Uterus (tissue), 4 donors: ENCODE measurements around the gene ARHGAP44. TPM values are rescaled to one million over a fixed set of nuclear protein-coding genes. Genes with fewer than 3 reads are reported as not detected.

Source experiments
- DNase-seq, 2 donors: peaks; one replicate each; pipeline ENCODE4 v3.0.0-alpha.2; 2019 to 2020
- H3K27ac ChIP-seq, 2 donors: fragments of 200-600 bp; sonication (generic); 1 replicate in 1 of 2; 2 replicates in 1 of 2; pipeline ENCODE4 v1.5.1; 2016 to 2018
- H3K27me3 ChIP-seq, 2 donors: fragments of 200-600 bp; sonication (generic); one replicate each; pipeline ENCODE4 v1.5.1; 2018 to 2019; ENCODE audit warnings: control low read depth in 1 of 2
- H3K36me3 ChIP-seq, 2 donors: fragments of 200-600 bp; sonication (generic); one replicate each; pipeline ENCODE4 v1.5.1; 2019; ENCODE audit warnings: control low read depth in 1 of 2
- H3K4me1 ChIP-seq, 2 donors: fragments of 200-600 bp; sonication (generic); one replicate each; pipeline ENCODE4 v1.5.1; 2018 to 2019; ENCODE audit warnings: control low read depth in 1 of 2
- H3K4me3 ChIP-seq, 2 donors: fragments of 200-600 bp; sonication (generic); 1 replicate in 1 of 2; 2 replicates in 1 of 2; pipeline ENCODE4 v1.5.1; 2018 to 2019; ENCODE audit warnings: mild to moderate bottlenecking in 1 of 2
- H3K9me3 ChIP-seq, 2 donors: fragments of 200-600 bp; sonication (generic); one replicate each; pipeline ENCODE4 v1.5.1; 2019; ENCODE audit warnings: control low read depth in 1 of 2
- POLR2A ChIP-seq, 2 donors: fragments of 450-650 bp; IDR thresholded peaks; one replicate each; pipeline ENCODE4 v1.6.1; 2016; ENCODE audit warnings: antibody characterized with exemption in 2 of 2, mild to moderate bottlenecking in 1 of 2, moderate library complexity in 1 of 2
- intact Hi-C: fragments of 100-400 bp; cut with DNase I; formaldehyde crosslinking; loops from one replicate; pipeline ENCODE4 v1.15.1; 2023; ENCODE audit warnings: low total_unique reads
- total RNA-seq, 4 donors: library from RNA; depleted of rRNA in 3 of 4; stranded (reverse); fragments of >200 nt in 3 of 4; gene quantifications; one replicate each; pipeline versions ENCODE4 v1.1.0 to v1.2.4, GENCODE V29; 2014 to 2023
- TF ChIP-seq, protein P1 (sequence below), 4 experiments: fragments of 200-600 bp in 2 of 4; fragments of 450-650 bp in 2 of 4; sonication (generic) in 2 of 4; IDR thresholded peaks; one replicate each; pipeline ENCODE4 v1.5.1; 2016 to 2019; ENCODE audit warnings: antibody characterized with exemption in 4 of 4, mild to moderate bottlenecking in 2 of 4, moderate library complexity in 1 of 4
- donor health status: DM: yes; HTN: yes; CAD: no.

ARHGAP44 gene
- total RNA-seq, 4 donors from 2014 or later = 2.6 to 19.1 (median 13.2) TPM

DNA sequence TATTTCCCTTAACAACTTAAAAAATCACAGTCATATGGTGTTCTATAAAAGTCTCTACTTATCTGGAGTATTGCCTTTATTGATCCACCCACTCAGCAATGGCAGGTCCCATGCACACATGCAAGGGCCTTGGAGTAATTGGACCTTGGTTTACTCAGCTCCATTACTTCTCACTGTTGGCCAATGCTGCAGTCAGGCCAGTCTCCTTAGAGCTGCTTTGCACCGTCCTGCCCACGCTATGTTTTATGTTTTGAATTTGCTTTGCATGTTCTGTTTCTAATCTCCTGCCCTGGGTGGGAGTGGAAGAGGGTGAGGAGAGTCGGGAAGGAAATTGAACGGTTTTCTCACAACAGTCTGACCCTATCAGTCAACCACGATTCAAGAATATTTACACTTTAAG is 23.6 kb downstream of the ARHGAP44 start:
- intact Hi-C loops = no loop called here
- H3K4me1 ChIP-seq = no peaks in the 10 kb centered on the region
- peak in 1 of 2 donors; percentile 15 for DNase-seq
- no peaks in the 10 kb centered on the region for H3K27me3 ChIP-seq
- no peak for TF ChIP-seq POLR2A (IDR thresholded peaks at IDR 0.05)
- TF ChIP-seq, protein P1, sequence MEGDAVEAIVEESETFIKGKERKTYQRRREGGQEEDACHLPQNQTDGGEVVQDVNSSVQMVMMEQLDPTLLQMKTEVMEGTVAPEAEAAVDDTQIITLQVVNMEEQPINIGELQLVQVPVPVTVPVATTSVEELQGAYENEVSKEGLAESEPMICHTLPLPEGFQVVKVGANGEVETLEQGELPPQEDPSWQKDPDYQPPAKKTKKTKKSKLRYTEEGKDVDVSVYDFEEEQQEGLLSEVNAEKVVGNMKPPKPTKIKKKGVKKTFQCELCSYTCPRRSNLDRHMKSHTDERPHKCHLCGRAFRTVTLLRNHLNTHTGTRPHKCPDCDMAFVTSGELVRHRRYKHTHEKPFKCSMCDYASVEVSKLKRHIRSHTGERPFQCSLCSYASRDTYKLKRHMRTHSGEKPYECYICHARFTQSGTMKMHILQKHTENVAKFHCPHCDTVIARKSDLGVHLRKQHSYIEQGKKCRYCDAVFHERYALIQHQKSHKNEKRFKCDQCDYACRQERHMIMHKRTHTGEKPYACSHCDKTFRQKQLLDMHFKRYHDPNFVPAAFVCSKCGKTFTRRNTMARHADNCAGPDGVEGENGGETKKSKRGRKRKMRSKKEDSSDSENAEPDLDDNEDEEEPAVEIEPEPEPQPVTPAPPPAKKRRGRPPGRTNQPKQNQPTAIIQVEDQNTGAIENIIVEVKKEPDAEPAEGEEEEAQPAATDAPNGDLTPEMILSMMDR (IDR thresholded peaks at IDR 0.05) = no peak
- H3K36me3 ChIP-seq = no peaks in the 10 kb centered on the region
- H3K9me3 ChIP-seq = peaks cover 0 to 3% of the 10 kb centered on the region in 2 donors
- no peak overlapping the region for H3K4me3 ChIP-seq
- H3K27ac ChIP-seq = peak overlapping the region in 1 of 2 donors; percentile 34

DNA sequence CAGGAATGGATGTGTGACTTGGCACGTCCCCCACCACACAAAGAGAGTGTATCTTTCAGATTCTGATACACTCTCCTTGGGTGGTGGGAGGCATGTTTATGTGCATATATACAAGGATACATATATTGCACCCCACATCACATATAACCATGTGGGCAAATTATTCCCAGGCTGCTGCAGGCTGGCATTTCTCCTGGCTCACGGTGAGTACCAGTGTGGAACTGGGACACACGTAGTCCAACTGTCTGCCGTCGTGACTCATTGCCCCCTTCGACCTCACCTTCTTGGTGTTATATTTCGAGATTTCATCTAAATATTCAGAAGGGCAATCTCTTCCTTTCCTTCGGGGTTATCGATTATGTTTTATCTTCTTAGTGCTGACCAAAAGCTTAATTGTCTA is 24.4 kb downstream of the ARHGAP44 start:
- H3K4me3 ChIP-seq = no peak overlapping the region
- no peaks in the 10 kb centered on the region for H3K27me3 ChIP-seq
- H3K27ac ChIP-seq = no peak overlapping the region
- no peaks in the 10 kb centered on the region for H3K9me3 ChIP-seq
- TF ChIP-seq, protein P1 (IDR thresholded peaks at IDR 0.05) = no peak
- TF ChIP-seq POLR2A (IDR thresholded peaks at IDR 0.05) = no peak
- no peaks in the 10 kb centered on the region for H3K4me1 ChIP-seq
- DNase-seq = no peak
- no peaks in the 10 kb centered on the region for H3K36me3 ChIP-seq
- intact Hi-C loops = no loop called here

DNA sequence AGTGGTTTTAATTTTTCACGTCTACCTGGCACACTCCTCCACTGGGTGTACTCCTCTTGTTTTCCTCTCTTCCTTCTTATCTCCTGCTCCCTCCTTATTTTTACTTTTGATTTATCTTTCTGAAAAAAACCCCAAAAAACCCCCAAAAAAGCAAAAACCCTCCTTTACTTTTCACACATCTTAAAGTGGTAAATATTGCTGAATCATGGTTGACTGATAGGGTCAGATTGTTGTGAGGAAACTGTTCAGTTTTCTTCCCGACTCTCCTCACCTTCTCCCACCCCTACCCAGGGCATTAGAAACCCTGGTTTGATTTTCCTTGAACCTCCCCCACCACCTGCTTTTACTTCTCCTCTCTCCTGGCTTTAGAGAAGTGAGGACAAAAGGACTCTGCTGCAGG is 25.4 kb downstream of the ARHGAP44 start:
- Histone ChIP-seq H3K4me1 (no peaks in the 10 kb centered on the region), H3K4me3 (no peak overlapping the region), H3K27ac (no peak overlapping the region), H3K27me3 (no peaks in the 10 kb centered on the region), H3K9me3 (no peaks in the 10 kb centered on the region), H3K36me3 (no peaks in the 10 kb centered on the region)
- intact Hi-C loops = no loop called here
- TF ChIP-seq, protein P1 (IDR thresholded peaks at IDR 0.05) = no peak
- TF ChIP-seq POLR2A (IDR thresholded peaks at IDR 0.05) = no peak
- DNase-seq = no peak

DNA sequence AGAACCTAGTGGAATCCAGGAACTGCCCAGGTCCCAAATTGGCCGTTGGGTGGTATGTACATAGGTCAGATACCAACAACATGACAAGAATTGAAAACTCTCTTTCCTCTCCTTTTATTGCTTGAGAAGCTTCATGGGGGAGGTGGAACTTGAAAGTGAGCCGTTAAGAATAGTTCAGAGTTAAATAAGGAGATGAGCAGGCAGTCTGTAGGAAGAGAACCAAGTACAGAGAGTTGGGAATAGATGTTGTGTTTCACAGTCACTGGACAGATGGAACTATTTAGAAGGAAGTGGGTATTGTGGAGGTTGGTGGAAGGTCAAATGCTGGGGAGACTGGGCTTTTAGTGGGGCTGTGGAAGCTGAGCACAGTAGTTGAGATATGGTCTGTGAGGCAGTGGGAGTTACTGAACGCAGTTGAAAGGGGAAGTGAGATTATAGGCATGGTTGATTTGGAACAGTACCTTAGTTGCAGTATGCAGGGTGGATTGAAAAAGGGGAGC is 26.4 kb downstream of the ARHGAP44 start:
- intact Hi-C loops = no loop called here
- no peak for DNase-seq

GRCh38 chr17:12821376-12821940 is 32.2 kb downstream of the ARHGAP44 start:
- no peaks in the 10 kb centered on the region for H3K27me3 ChIP-seq
- no peaks in the 10 kb centered on the region for H3K9me3 ChIP-seq
- intact Hi-C loops = no loop called here
- no peak for DNase-seq
- TF ChIP-seq POLR2A (IDR thresholded peaks at IDR 0.05) = no peak
- TF ChIP-seq, protein P1 (IDR thresholded peaks at IDR 0.05) = no peak
- H3K27ac ChIP-seq = no peak overlapping the region
- H3K4me1 ChIP-seq = no peaks in the 10 kb centered on the region
- H3K4me3 ChIP-seq = no peak overlapping the region
- H3K36me3 ChIP-seq = no peaks in the 10 kb centered on the region

More for the DNA sequence above, 26.4 kb downstream of the ARHGAP44 start:
- Histone ChIP-seq H3K36me3 (no peaks in the 10 kb centered on the region), H3K4me3 (no peak overlapping the region), H3K4me1 (no peaks in the 10 kb centered on the region), H3K9me3 (no peaks in the 10 kb centered on the region), H3K27ac (peak overlapping the region in 1 of 2 donors; percentile 2), H3K27me3 (no peaks in the 10 kb centered on the region)
- TF ChIP-seq, protein P1 (IDR thresholded peaks at IDR 0.05) = no peak
- TF ChIP-seq POLR2A (IDR thresholded peaks at IDR 0.05) = no peak
